VCaP (cell line): ENCODE measurements around the gene GPRIN2.
"Not testable (repeated sequence)": the region's sequence is repeated elsewhere in the genome, so short reads cannot be mapped to it uniquely, and the experiment has no call there.

Experiments
- H3K27ac ChIP-seq: fragments of 450-650 bp; 2 replicates; pipeline ENCODE4 v1.5.1; 2017
- CTCF ChIP-seq: fragments of 450-650 bp; conservative IDR thresholded peaks from 2 replicates; pipeline ENCODE4 v1.5.1; 2017; ENCODE audit warnings: mild to moderate bottlenecking, moderate library complexity

GPRIN2 gene

GRCh38 chr10:46538155-46538554 lies 18.3 kb downstream of the GPRIN2 start:
- TF ChIP-seq CTCF: no peak
- no peak overlapping the region for H3K27ac ChIP-seq

GRCh38 chr10:46537309-46537708 lies 19.1 kb downstream of the GPRIN2 start:
- no peak overlapping the region for H3K27ac ChIP-seq
- TF ChIP-seq CTCF: no peak

GRCh38 chr10:46536781-46537180 lies 19.7 kb downstream of the GPRIN2 start:
- H3K27ac ChIP-seq: no peak overlapping the region
- no peak for TF ChIP-seq CTCF

GRCh38 chr10:46536171-46536570 lies 20.3 kb downstream of the GPRIN2 start:
- H3K27ac ChIP-seq: no peak overlapping the region
- no peak for TF ChIP-seq CTCF

- no peak for TF ChIP-seq CTCF
- H3K27ac ChIP-seq: no peak overlapping the region
These were observed 21.5 kb downstream of the GPRIN2 start for GRCh38 chr10:46534828-46535524.

GRCh38 chr10:46532256-46532655 lies 24.2 kb downstream of the GPRIN2 start:
- not testable (repeated sequence) for H3K27ac ChIP-seq

GRCh38 chr10:46530249-46531186 lies 25.9 kb downstream of the GPRIN2 start:
- H3K27ac ChIP-seq: no peak overlapping the region

GRCh38 chr10:46529742-46530141 lies 26.7 kb downstream of the GPRIN2 start:
- not testable (repeated sequence) for H3K27ac ChIP-seq

More at GRCh38 chr10:46530249-46531186, 25.9 kb downstream of the GPRIN2 start:
- no peak for TF ChIP-seq CTCF
